GM23338 (cell line): ENCODE measurements around the gene TMSB4X. TPM values are rescaled to one million over a fixed set of nuclear protein-coding genes. Genes with fewer than 3 reads are reported as not detected.

Experiments used
- ATAC-seq: fragments of 200-7000 bp; cut with Tn5 transposase; 3 replicates; pipeline ENCODE4 v1.9.1; 2020
- DNase-seq: peaks from one replicate; pipeline ENCODE4 v3.0.0-alpha.2; 2015; ENCODE audit warnings: low spot score
- H2AFZ ChIP-seq: fragments of 200-600 bp; sonication (generic); 2 replicates; pipeline ENCODE4 v1.8.0; 2016; ENCODE audit warnings: antibody characterized with exemption, mild to moderate bottlenecking, moderate library complexity
- H3F3A ChIP-seq: fragments of 200-600 bp; sonication (generic); replicated peaks from 2 replicates; pipeline ENCODE4 v1.8.0; 2017; ENCODE audit warnings: antibody characterized with exemption, mixed run types, low read depth
- H3K27ac ChIP-seq: fragments of 200-600 bp; sonication (generic); 2 replicates; pipeline ENCODE4 v1.6.1; 2016; ENCODE audit warnings: low read depth
- H3K27me3 ChIP-seq: fragments of 200-600 bp; sonication (generic); 2 replicates; pipeline ENCODE4 v1.8.0; 2016; ENCODE audit warnings: mild to moderate bottlenecking, mixed run types, moderate library complexity; ENCODE audit not compliant: insufficient read depth
- H3K36me3 ChIP-seq: fragments of 200-600 bp; sonication (generic); 2 replicates; pipeline ENCODE4 v1.8.0; 2016; ENCODE audit warnings: mild to moderate bottlenecking; ENCODE audit not compliant: insufficient read depth
- H3K4me1 ChIP-seq: fragments of 200-600 bp; sonication (generic); 2 replicates; pipeline ENCODE4 v1.8.0; 2016; ENCODE audit warnings: mild to moderate bottlenecking, moderate library complexity; ENCODE audit not compliant: insufficient read depth
- H3K4me2 ChIP-seq: fragments of 200-600 bp; sonication (generic); 2 replicates; pipeline ENCODE4 v1.7.1; 2017; ENCODE audit warnings: mixed run types
- H3K4me3 ChIP-seq: fragments of 200-600 bp; sonication (generic); 2 replicates; pipeline ENCODE4 v1.6.1; 2016; ENCODE audit warnings: mixed run types
- H3K79me2 ChIP-seq: fragments of 200-600 bp; sonication (generic); replicated peaks from 2 replicates; pipeline ENCODE4 v1.8.0; 2017; ENCODE audit warnings: mild to moderate bottlenecking; ENCODE audit not compliant: insufficient read depth
- H3K9me2 ChIP-seq: fragments of 200-600 bp; sonication (generic); 2 replicates; pipeline ENCODE4 v1.8.0; 2017; ENCODE audit not compliant: insufficient read depth
- H4K20me1 ChIP-seq: fragments of 200-600 bp; sonication (generic); replicated peaks from 2 replicates; pipeline ENCODE4 v1.8.0; 2017; ENCODE audit warnings: mild to moderate bottlenecking; ENCODE audit not compliant: insufficient read depth
- H3K27ac Mint-ChIP-seq: 2 replicates; pipeline ENCODE4 v1.8.0; 2020; ENCODE audit warnings: inconsistent platforms, mild to moderate bottlenecking, moderate library complexity, mixed read lengths
- H3K27me3 Mint-ChIP-seq: 3 replicates; pipeline ENCODE4 v1.8.0; 2022; ENCODE audit warnings: low read depth, mild to moderate bottlenecking, moderate library complexity, mixed read lengths, inconsistent platforms; ENCODE audit not compliant: insufficient read depth, poor library complexity
- H3K36me3 Mint-ChIP-seq: 3 replicates; pipeline ENCODE4 v1.8.0; 2021; ENCODE audit warnings: low read depth, mild to moderate bottlenecking, inconsistent platforms, moderate library complexity, mixed read lengths
- H3K4me1 Mint-ChIP-seq: 3 replicates; pipeline ENCODE4 v1.8.0; 2020; ENCODE audit warnings: mild to moderate bottlenecking, inconsistent platforms, mixed read lengths
- H3K4me3 Mint-ChIP-seq: 3 replicates; pipeline ENCODE4 v1.8.0; 2021; ENCODE audit warnings: moderate library complexity, mild to moderate bottlenecking, inconsistent platforms, mixed read lengths
- H3K9me3 Mint-ChIP-seq: 3 replicates; pipeline ENCODE4 v1.8.0; 2020; ENCODE audit warnings: moderate library complexity, mild to moderate bottlenecking, inconsistent platforms, mixed read lengths
- CREB1 ChIP-seq: fragments of 250-450 bp; sonication (Bioruptor Pico); IDR thresholded peaks from 2 replicates; pipeline ENCODE4 v1.5.0; 2020; ENCODE audit warnings: low read depth, mild to moderate bottlenecking, moderate library complexity
- EZH2 ChIP-seq: fragments of 200-600 bp; sonication (generic); IDR thresholded peaks from one replicate; pipeline ENCODE4 v1.8.0; 2017; ENCODE audit warnings: antibody characterized with exemption, mild to moderate bottlenecking, low read depth; ENCODE audit not compliant: unreplicated experiment
- EZH2phosphoT487 ChIP-seq: fragments of 200-600 bp; sonication (generic); IDR thresholded peaks from one replicate; pipeline ENCODE4 v1.8.1; 2018; ENCODE audit warnings: antibody characterized with exemption; ENCODE audit not compliant: unreplicated experiment
- NANOG ChIP-seq: IDR thresholded peaks from 2 replicates; pipeline ENCODE4 v1.6.1; 2016; ENCODE audit warnings: antibody characterized with exemption, borderline replicate concordance
- STAT1 ChIP-seq: IDR thresholded peaks from one replicate; pipeline ENCODE4 v1.6.1; 2016; ENCODE audit warnings: antibody characterized with exemption; ENCODE audit not compliant: unreplicated experiment
- ZNF114 ChIP-seq: fragments of 250-450 bp; sonication (Bioruptor Pico); IDR thresholded peaks from 2 replicates; pipeline ENCODE4 v1.5.0; 2020; ENCODE audit warnings: mild to moderate bottlenecking, moderate library complexity
- ZNF331 ChIP-seq: fragments of 250-450 bp; sonication (Bioruptor Pico); IDR thresholded peaks from 2 replicates; pipeline ENCODE4 v1.5.0; 2020; ENCODE audit warnings: low read depth, mild to moderate bottlenecking, moderate library complexity
- polyA plus RNA-seq: library from polyadenylated mRNA; unstranded; fragments of >200 nt; fragmentation: Nextera tagmentation; extraction: Ambion mirVana; gene quantifications from 2 replicates; pipeline ENCODE4 v1.2.1, GENCODE V29; 2016
- total RNA-seq: library from RNA; depleted of rRNA; stranded (reverse); fragments of >200 nt; shearing (Covaris generic); gene quantifications from 2 replicates; pipeline ENCODE4 v1.2.3, GENCODE V29; 2014
- TF ChIP-seq, protein P1 (sequence below), 2 experiments: fragments of 200-600 bp in 1 of 2; sonication (generic) in 1 of 2; conservative IDR thresholded peaks; 2 replicates each; pipeline versions ENCODE4 v1.5.1 to v1.6.1; 2016 to 2017; ENCODE audit warnings: antibody characterized with exemption in 2 of 2, low read depth in 2 of 2, mild to moderate bottlenecking in 2 of 2, moderate library complexity in 1 of 2
- TF ChIP-seq, protein P2 (sequence below): IDR thresholded peaks from one replicate; pipeline ENCODE4 v1.6.1; 2018; ENCODE audit warnings: antibody characterized with exemption; ENCODE audit not compliant: unreplicated experiment

Gene TMSB4X
- total and polyA plus RNA-seq, 2 experiments from 2014 or later = 999 to 6,191 TPM

DNA sequence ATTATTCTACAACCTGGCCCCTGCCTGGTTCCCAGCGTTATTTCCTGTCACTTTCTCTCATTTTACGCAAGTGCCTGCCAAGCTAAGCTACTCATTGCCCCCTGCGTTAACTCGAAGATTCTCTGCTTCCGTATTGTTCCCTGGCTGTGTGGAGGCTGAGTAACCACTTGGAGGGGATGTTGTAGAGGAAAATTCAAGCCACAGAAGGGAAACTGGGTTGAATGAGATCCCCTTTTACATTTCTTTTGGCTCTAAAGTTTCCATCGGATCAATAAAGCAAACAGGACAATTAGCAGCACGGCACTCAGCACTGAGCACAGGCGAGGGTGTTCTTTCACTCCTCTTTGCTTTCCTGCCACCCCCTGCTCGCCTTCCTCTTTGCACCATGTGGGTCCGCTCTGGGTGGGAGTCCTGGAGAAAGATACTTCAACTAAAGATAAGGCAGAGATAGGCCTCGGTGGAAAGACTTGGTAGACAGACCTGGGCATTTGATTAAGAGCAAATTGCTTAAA is 4.2 kb upstream of the TMSB4X start:
- TF ChIP-seq CREB1 (CRISPR knock-in tag) = no peak
- no peak for TF ChIP-seq EZH2
- TF ChIP-seq, protein P1, sequence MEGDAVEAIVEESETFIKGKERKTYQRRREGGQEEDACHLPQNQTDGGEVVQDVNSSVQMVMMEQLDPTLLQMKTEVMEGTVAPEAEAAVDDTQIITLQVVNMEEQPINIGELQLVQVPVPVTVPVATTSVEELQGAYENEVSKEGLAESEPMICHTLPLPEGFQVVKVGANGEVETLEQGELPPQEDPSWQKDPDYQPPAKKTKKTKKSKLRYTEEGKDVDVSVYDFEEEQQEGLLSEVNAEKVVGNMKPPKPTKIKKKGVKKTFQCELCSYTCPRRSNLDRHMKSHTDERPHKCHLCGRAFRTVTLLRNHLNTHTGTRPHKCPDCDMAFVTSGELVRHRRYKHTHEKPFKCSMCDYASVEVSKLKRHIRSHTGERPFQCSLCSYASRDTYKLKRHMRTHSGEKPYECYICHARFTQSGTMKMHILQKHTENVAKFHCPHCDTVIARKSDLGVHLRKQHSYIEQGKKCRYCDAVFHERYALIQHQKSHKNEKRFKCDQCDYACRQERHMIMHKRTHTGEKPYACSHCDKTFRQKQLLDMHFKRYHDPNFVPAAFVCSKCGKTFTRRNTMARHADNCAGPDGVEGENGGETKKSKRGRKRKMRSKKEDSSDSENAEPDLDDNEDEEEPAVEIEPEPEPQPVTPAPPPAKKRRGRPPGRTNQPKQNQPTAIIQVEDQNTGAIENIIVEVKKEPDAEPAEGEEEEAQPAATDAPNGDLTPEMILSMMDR (conservative IDR thresholded peaks at IDR 0.05; ENCODE audit: low read depth in 2 of 2) = peak; percentile 50 to 73
- TF ChIP-seq, protein P2, sequence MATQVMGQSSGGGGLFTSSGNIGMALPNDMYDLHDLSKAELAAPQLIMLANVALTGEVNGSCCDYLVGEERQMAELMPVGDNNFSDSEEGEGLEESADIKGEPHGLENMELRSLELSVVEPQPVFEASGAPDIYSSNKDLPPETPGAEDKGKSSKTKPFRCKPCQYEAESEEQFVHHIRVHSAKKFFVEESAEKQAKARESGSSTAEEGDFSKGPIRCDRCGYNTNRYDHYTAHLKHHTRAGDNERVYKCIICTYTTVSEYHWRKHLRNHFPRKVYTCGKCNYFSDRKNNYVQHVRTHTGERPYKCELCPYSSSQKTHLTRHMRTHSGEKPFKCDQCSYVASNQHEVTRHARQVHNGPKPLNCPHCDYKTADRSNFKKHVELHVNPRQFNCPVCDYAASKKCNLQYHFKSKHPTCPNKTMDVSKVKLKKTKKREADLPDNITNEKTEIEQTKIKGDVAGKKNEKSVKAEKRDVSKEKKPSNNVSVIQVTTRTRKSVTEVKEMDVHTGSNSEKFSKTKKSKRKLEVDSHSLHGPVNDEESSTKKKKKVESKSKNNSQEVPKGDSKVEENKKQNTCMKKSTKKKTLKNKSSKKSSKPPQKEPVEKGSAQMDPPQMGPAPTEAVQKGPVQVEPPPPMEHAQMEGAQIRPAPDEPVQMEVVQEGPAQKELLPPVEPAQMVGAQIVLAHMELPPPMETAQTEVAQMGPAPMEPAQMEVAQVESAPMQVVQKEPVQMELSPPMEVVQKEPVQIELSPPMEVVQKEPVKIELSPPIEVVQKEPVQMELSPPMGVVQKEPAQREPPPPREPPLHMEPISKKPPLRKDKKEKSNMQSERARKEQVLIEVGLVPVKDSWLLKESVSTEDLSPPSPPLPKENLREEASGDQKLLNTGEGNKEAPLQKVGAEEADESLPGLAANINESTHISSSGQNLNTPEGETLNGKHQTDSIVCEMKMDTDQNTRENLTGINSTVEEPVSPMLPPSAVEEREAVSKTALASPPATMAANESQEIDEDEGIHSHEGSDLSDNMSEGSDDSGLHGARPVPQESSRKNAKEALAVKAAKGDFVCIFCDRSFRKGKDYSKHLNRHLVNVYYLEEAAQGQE = no peak
- peak overlapping the region; percentile 56 for H3K27ac Mint-ChIP-seq

DNA sequence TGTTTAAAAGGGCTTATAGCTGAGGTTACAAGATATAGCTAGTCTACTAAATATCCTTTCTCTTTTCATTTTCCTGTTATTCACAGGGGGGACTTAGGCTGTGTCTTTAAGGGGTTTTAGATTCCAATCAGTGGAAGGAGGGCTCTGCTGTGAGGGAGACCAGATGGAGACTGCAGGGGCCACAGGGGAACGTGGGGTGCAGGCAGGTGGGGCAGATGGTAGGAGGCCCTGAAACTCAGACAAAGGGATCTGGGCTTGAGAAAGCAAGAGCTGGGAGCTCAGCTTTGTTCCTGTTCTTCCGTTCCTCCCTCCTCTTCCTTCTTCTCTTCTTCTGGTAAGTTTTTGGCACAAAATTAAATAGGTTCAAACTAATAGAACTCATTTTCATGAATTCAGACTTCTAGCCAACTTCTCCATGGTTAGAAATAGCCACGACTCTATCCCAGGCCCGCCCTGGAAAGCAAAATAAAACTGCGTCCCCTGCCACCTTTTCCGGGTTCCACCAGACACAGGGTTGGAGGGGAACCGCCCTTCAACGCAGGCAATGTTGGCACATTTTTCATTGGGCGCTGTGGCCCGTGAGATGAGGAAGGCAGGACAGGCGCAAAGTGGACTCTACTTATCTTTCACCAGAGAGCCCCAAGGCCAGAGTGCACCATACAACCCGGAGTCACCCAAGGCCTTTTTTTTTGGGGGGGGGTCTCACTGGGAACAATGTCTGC is 3.5 kb upstream of the TMSB4X start:
- H3K27me3 ChIP-seq = no peaks in the 10 kb centered on the region
- DNase-seq (no peak), ATAC-seq (no peak)
- Mint-ChIP-seq H3K27me3 (peaks cover 11% of the 10 kb centered on the region), H3K27ac (peak overlapping the region; percentile 70), H3K4me1 (peaks cover 21% of the 10 kb centered on the region), H3K36me3 (peaks cover 27% of the 10 kb centered on the region), H3K4me3 (no peak overlapping the region), H3K9me3 (peaks cover 8% of the 10 kb centered on the region; the same call in 2 of the 3 replicates)
- H3F3A ChIP-seq = no peaks in the 10 kb centered on the region
- no peak overlapping the region for H3K4me2 ChIP-seq
- H3K9me2 ChIP-seq = no peaks in the 10 kb centered on the region
- no peak overlapping the region for H2AFZ ChIP-seq
- H3K79me2 ChIP-seq = peaks cover 15% of the 10 kb centered on the region
- H4K20me1 ChIP-seq = no peaks in the 10 kb centered on the region
- H3K27ac ChIP-seq = peak overlapping the region; percentile 89; the same call in 1 of the 2 replicates
- H3K4me1 ChIP-seq = no peaks in the 10 kb centered on the region
- H3K36me3 ChIP-seq = no peaks in the 10 kb centered on the region
- H3K4me3 ChIP-seq = no peak overlapping the region
- TF ChIP-seq NANOG = no peak
- no peak for TF ChIP-seq STAT1
- TF ChIP-seq ZNF114 = no peak
- TF ChIP-seq EZH2 = no peak
- no peak for TF ChIP-seq ZNF331 (CRISPR knock-in tag)
- TF ChIP-seq, protein P2 = no peak
- TF ChIP-seq EZH2phosphoT487 = no peak
- no peak for TF ChIP-seq CREB1 (CRISPR knock-in tag)

More for the DNA sequence above, 4.2 kb upstream of the TMSB4X start:
- Histone ChIP-seq H2AFZ (no peak overlapping the region), H4K20me1 (no peaks in the 10 kb centered on the region), H3F3A (no peaks in the 10 kb centered on the region), H3K9me2 (no peaks in the 10 kb centered on the region), H3K4me1 (no peaks in the 10 kb centered on the region), H3K4me2 (no peak overlapping the region), H3K27me3 (no peaks in the 10 kb centered on the region), H3K4me3 (no peak overlapping the region), H3K36me3 (no peaks in the 10 kb centered on the region), H3K27ac (peak overlapping the region; percentile 89), H3K79me2 (peaks cover 8% of the 10 kb centered on the region)
- Mint-ChIP-seq H3K4me3 (no peak overlapping the region), H3K4me1 (peaks cover 22% of the 10 kb centered on the region), H3K9me3 (peaks cover 11% of the 10 kb centered on the region; the same call in 2 of the 3 replicates), H3K36me3 (peaks cover 24% of the 10 kb centered on the region), H3K27me3 (peaks cover 7% of the 10 kb centered on the region)
- ATAC-seq (peak; percentile 51), DNase-seq (peak; percentile 70)
